H54 (cell line): Measurements from ENCODE around the gene ACSF3.

Experiments used
- DNase-seq: peaks from one replicate; pipeline ENCODE4 v3.0.0; 2011; ENCODE audit warnings: low spot score, mixed read lengths; ENCODE audit not compliant: insufficient read length
- FAIRE-seq: peaks from 3 replicates; lab custom pipeline; 2011; peaks lifted over from hg19 to GRCh38; lab: Jason Lieb, UNC
- POLR2A ChIP-seq: IDR thresholded peaks from 2 replicates; pipeline ENCODE4 v1.6.1; 2011; ENCODE audit warnings: low read depth, mild to moderate bottlenecking, low read length

The ACSF3 gene

GRCh38 chr16:89143911-89144675 lies 50.4 kb downstream of the ACSF3 start:
- no peak for FAIRE-seq
- no peak for TF ChIP-seq POLR2A
- no peak for DNase-seq

GRCh38 chr16:89144681-89145080 lies 51.0 kb downstream of the ACSF3 start:
- FAIRE-seq (no peak), DNase-seq (no peak)

GRCh38 chr16:89145406-89146161 lies 51.9 kb downstream of the ACSF3 start:
- DNase-seq (no peak), FAIRE-seq (no peak)

More at GRCh38 chr16:89144681-89145080, 51.0 kb downstream of the ACSF3 start:
- TF ChIP-seq POLR2A: no peak

GRCh38 chr16:89146211-89147005 lies 52.8 kb downstream of the ACSF3 start:
- no peak for DNase-seq
- TF ChIP-seq POLR2A: no peak
- no peak for FAIRE-seq

More at GRCh38 chr16:89145406-89146161, 51.9 kb downstream of the ACSF3 start:
- TF ChIP-seq POLR2A: no peak

- FAIRE-seq: no peak
- TF ChIP-seq POLR2A: no peak
Observed at GRCh38 chr16:89147085-89147817, 53.6 kb downstream of the ACSF3 start.

GRCh38 chr16:89149386-89149785 lies 55.7 kb downstream of the ACSF3 start:
- no peak for DNase-seq
- no peak for TF ChIP-seq POLR2A
- no peak for FAIRE-seq

More at GRCh38 chr16:89147085-89147817, 53.6 kb downstream of the ACSF3 start:
- DNase-seq: no peak

GRCh38 chr16:89150090-89150835 lies 56.6 kb downstream of the ACSF3 start:
- DNase-seq (no peak), FAIRE-seq (no peak)
- TF ChIP-seq POLR2A: no peak

- FAIRE-seq (no peak), DNase-seq (no peak)
- no peak for TF ChIP-seq POLR2A
Observed at GRCh38 chr16:89150981-89151380, 57.3 kb downstream of the ACSF3 start.

- no peak for DNase-seq
- TF ChIP-seq POLR2A: no peak
- no peak for FAIRE-seq
Observed at GRCh38 chr16:89152831-89153700, 59.4 kb downstream of the ACSF3 start.

- no peak for TF ChIP-seq POLR2A
- DNase-seq: no peak
- FAIRE-seq: no peak
Observed at GRCh38 chr16:89153848-89154271, 60.2 kb downstream of the ACSF3 start.

- TF ChIP-seq POLR2A: no peak
- FAIRE-seq: no peak
- DNase-seq: no peak
Observed at GRCh38 chr16:89154390-89155183, 60.9 kb downstream of the ACSF3 start.
